HG03558 (cell line): ENCODE data around the gene RYR2.

ENCODE experiments used
- ATAC-seq: cut with Tn5 transposase; IDR thresholded peaks from one replicate; pipeline ENCODE4 v1.9.1; 2021; ENCODE audit warnings: moderate number of reproducible peaks; ENCODE audit not compliant: unreplicated experiment; ENCODE audit errors: extremely low read depth

Gene RYR2

GRCh38 chr1:237390823-237391222 lies 348.8 kb downstream of the RYR2 start:
- no peak for ATAC-seq

- ATAC-seq = no peak
These were observed 351.6 kb downstream of the RYR2 start for GRCh38 chr1:237393632-237394031.

GRCh38 chr1:237394281-237394680 lies 352.3 kb downstream of the RYR2 start:
- no peak for ATAC-seq

GRCh38 chr1:237396426-237396825 lies 354.4 kb downstream of the RYR2 start:
- ATAC-seq = no peak

- ATAC-seq = no peak
These were observed 356.8 kb downstream of the RYR2 start for GRCh38 chr1:237398751-237399150.

- ATAC-seq = no peak
These were observed 363.9 kb downstream of the RYR2 start for GRCh38 chr1:237405912-237406311.

- peak; percentile 66 for ATAC-seq
These were observed 369.6 kb downstream of the RYR2 start for GRCh38 chr1:237411621-237412020.

- ATAC-seq = no peak
These were observed 375.1 kb downstream of the RYR2 start for GRCh38 chr1:237416924-237417655.

GRCh38 chr1:237428809-237429208 lies 386.8 kb downstream of the RYR2 start:
- no peak for ATAC-seq

- ATAC-seq = no peak
These were observed 387.3 kb downstream of the RYR2 start for GRCh38 chr1:237429252-237429651.

- no peak for ATAC-seq
These were observed 389.5 kb downstream of the RYR2 start for GRCh38 chr1:237431448-237431847.

- ATAC-seq = no peak
These were observed 398.4 kb downstream of the RYR2 start for GRCh38 chr1:237440346-237440745.

- ATAC-seq = no peak
These were observed 402.3 kb downstream of the RYR2 start for GRCh38 chr1:237444120-237444790.

- no peak for ATAC-seq
These were observed 406.1 kb downstream of the RYR2 start for GRCh38 chr1:237448042-237448441.

GRCh38 chr1:237457573-237457972 lies 415.6 kb downstream of the RYR2 start:
- no peak for ATAC-seq

- ATAC-seq = no peak
These were observed 425.3 kb downstream of the RYR2 start for GRCh38 chr1:237467320-237467719.

GRCh38 chr1:237470712-237471338 lies 428.8 kb downstream of the RYR2 start:
- no peak for ATAC-seq

- ATAC-seq = no peak
These were observed 429.4 kb downstream of the RYR2 start for GRCh38 chr1:237471377-237471776.

- ATAC-seq = no peak
These were observed 430.0 kb downstream of the RYR2 start for GRCh38 chr1:237471956-237472355.

- ATAC-seq = no peak
These were observed 431.9 kb downstream of the RYR2 start for GRCh38 chr1:237473854-237474253.

GRCh38 chr1:237478082-237478481 lies 436.1 kb downstream of the RYR2 start:
- no peak for ATAC-seq
